ENCODE measurements around the gene GPR27. TPM values are rescaled to one million over a fixed set of nuclear protein-coding genes. Genes with fewer than 3 reads are reported as not detected.

GPR27 gene
- total RNA-seq: 0.19 and 0.63 TPM in 2 replicates

GRCh38 chr3:71753701-71754609 is at the start of gene GPR27:
Gene GPR27 (plus strand): TSS chr3:71753855. CDS start chr3:71754050, 195 bp downstream.

GRCh38 chr3:71725271-71725991 is 28.2 kb upstream of the GPR27 start, which contains the start of gene EIF4E3:
Gene EIF4E3 (minus strand): TSS chr3:71725402. CDS start chr3:71725367, 35 bp downstream.

GRCh38 chr3:71784914-71785531 is 31.4 kb downstream of the GPR27 start, which contains the start of gene PROK2:
Gene PROK2 (minus strand): TSS chr3:71785148. CDS start chr3:71785052, 96 bp downstream.

Other genes starting within 250 kb of the GPR27 start
- 11.5 and 22.8 TPM in 2 replicates for gene FOXP1, start 170.1 kb upstream of the GPR27 start, total RNA-seq
- 2.2 and 6.0 TPM in 2 replicates for gene EIF4E3, start 28.5 kb upstream of the GPR27 start, total RNA-seq
- not detected in 2 replicates for gene PROK2, start 31.3 kb downstream of the GPR27 start, total RNA-seq